Stomach smooth muscle (tissue), 2 donors: ENCODE data around the gene SLC22A3.

Source experiments
- H3K27ac ChIP-seq: one replicate; pipeline ENCODE4 v1.7.0; 2013; ENCODE audit warnings: mild to moderate bottlenecking, low read length, inconsistent platforms
- H3K27me3 ChIP-seq, 2 donors: one replicate each; pipeline ENCODE4 v1.7.0; 2013; ENCODE audit warnings: low read length in 2 of 2; ENCODE audit not compliant: insufficient read depth in 2 of 2, control insufficient read depth in 1 of 2
- H3K36me3 ChIP-seq, 2 donors: one replicate each; pipeline ENCODE4 v1.7.0; 2013; ENCODE audit warnings: low read length in 2 of 2; ENCODE audit not compliant: control insufficient read depth in 2 of 2, insufficient read depth in 2 of 2
- H3K4me1 ChIP-seq: one replicate; pipeline ENCODE4 v1.7.0; 2013; ENCODE audit warnings: low read length; ENCODE audit not compliant: control insufficient read depth, insufficient read depth
- H3K4me3 ChIP-seq, 2 donors: one replicate each; pipeline ENCODE4 v1.7.0; 2013; ENCODE audit warnings: low read length in 2 of 2
- H3K9ac ChIP-seq, 2 donors: one replicate each; pipeline ENCODE4 v1.7.0; 2013; ENCODE audit warnings: low read length in 2 of 2, mild to moderate bottlenecking in 1 of 2
- H3K9me3 ChIP-seq, 2 donors: one replicate each; pipeline ENCODE4 v1.7.0; 2013; ENCODE audit warnings: low read length in 2 of 2; ENCODE audit not compliant: control insufficient read depth in 2 of 2
- donor health status: healthy.
- donor health status: Pancreatic carcinoma.

The SLC22A3 gene

DNA sequence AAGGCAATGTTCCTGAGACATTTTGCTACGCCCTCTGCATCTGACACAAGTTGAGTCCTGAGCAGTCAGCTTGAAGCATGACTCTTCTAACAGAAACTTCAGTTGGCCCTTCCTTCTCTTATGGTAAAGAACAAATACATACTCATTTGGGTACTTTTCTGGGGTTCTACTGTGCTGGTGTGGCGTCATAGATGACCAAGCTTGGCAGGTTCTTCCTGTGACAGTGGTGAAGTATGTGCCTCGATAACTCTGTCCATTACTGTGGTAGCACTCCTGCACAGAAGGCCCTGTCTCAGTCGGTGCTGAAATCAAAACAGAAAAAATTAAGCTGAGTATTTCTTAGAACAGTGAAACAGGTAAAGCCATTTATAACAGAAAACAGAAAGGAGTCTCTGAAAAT, 152.5 kb downstream of the SLC22A3 start:
- Histone ChIP-seq H3K9ac (no peak overlapping the region), H3K4me3 (no peak overlapping the region), H3K27ac (no peak overlapping the region), H3K9me3 (peaks cover 2 to 6% of the 10 kb centered on the region in 2 donors), H3K36me3 (no peaks in the 10 kb centered on the region), H3K4me1 (no peaks in the 10 kb centered on the region), H3K27me3 (no peaks in the 10 kb centered on the region)
